Lower lobe of right lung (tissue), 2 donors: ENCODE measurements around the gene SLC66A3. TPM values are rescaled to one million over a fixed set of nuclear protein-coding genes. Genes with fewer than 3 reads are reported as not detected.
A peak's percentile ranks its signal among the peaks of the same experiment; 100 is the strongest.

ENCODE experiments used
- ATAC-seq, 2 donors: fragments of 200-7000 bp; cut with Tn5 transposase; one replicate each; pipeline ENCODE4 v1.9.1; 2020 to 2022; ENCODE audit warnings: mild to moderate bottlenecking in 2 of 2, moderate library complexity in 2 of 2
- DNase-seq: peaks from one replicate; pipeline ENCODE4 v3.0.0-alpha.2; 2020
- H3K27ac ChIP-seq: fragments of 200-600 bp; one replicate; pipeline ENCODE4 v1.8.0; 2022
- H3K27me3 ChIP-seq: fragments of 200-600 bp; one replicate; pipeline ENCODE4 v1.8.0; 2022; ENCODE audit warnings: low read depth
- H3K36me3 ChIP-seq: fragments of 200-600 bp; one replicate; pipeline ENCODE4 v1.8.0; 2022; ENCODE audit warnings: mild to moderate bottlenecking
- H3K4me1 ChIP-seq: fragments of 200-600 bp; one replicate; pipeline ENCODE4 v1.8.0; 2022
- H3K4me3 ChIP-seq: fragments of 200-600 bp; one replicate; pipeline ENCODE4 v1.8.0; 2022; ENCODE audit warnings: mild to moderate bottlenecking
- H3K9me3 ChIP-seq: fragments of 200-600 bp; one replicate; pipeline ENCODE4 v1.8.0; 2022
- CTCF ChIP-seq: fragments of 200-600 bp; IDR thresholded peaks from one replicate; pipeline ENCODE4 v1.8.0; 2022; ENCODE audit warnings: antibody characterized with exemption, mild to moderate bottlenecking
- intact Hi-C: fragments of 100-400 bp; cut with DNase I; formaldehyde crosslinking; loops from one replicate; pipeline ENCODE4 v1.11.0; 2022
- long read RNA-seq: library from polyadenylated mRNA; unstranded; transcript quantifications from one replicate; pipeline ENCODE4 v2.0.0, GENCODE V29; 2021
- total RNA-seq: library from RNA; stranded (reverse); fragmentation: NEBNext Ultra II Directional; extraction: Animal tissue kit (Norgen Biotek cat#: 25700); gene quantifications from one replicate; pipeline ENCODE4 v1.2.1, GENCODE V29; 2021
- donor health status: DM: no; HTN: yes; CAD: no; lungs with severe emphysema.

Gene SLC66A3
- total RNA-seq = 23.8 TPM
- long read RNA-seq, transcript PQLC3-204 (6 exons, 1,784 nt) = minor isoform, 10 of 65 reads
- long read RNA-seq, transcript PQLC3-201 (7 exons, 1,830 nt) = major isoform, 39 of 65 reads
- long read RNA-seq, partial matches to known transcripts = 3 of 65 reads
- long read RNA-seq, other reads (novel, unspliced or antisense) = 11 of 65 reads

- intact Hi-C loops = no loop called here
- no peaks in the 10 kb centered on the region for H3K36me3 ChIP-seq
- peak within 1 kb of the TSS; percentile 95 for H3K27ac ChIP-seq
- TF ChIP-seq CTCF = no peak
- peaks cover 20% of the 10 kb centered on the region for H3K4me1 ChIP-seq
- H3K4me3 ChIP-seq = peak within 1 kb of the TSS; percentile 88
- ATAC-seq (peak; percentile 91), DNase-seq (peak; percentile 91)
- H3K9me3 ChIP-seq = no peaks in the 10 kb centered on the region
- no peaks in the 10 kb centered on the region for H3K27me3 ChIP-seq
Measured at GRCh38 chr2:11155381-11156035, at the start of gene SLC66A3. Gene SLC66A3, plus strand, starts transcription at chr2:11155467. Its CDS starts 80 bp downstream, at chr2:11155547.

GRCh38 chr2:11109002-11109401 lies 46.3 kb upstream of the SLC66A3 start:
- no peak for DNase-seq
- ATAC-seq = no peak
- Histone ChIP-seq H3K4me3 (no peak overlapping the region), H3K4me1 (no peaks in the 10 kb centered on the region), H3K27me3 (no peaks in the 10 kb centered on the region), H3K9me3 (no peaks in the 10 kb centered on the region), H3K36me3 (no peaks in the 10 kb centered on the region), H3K27ac (no peak overlapping the region)
- no peak for TF ChIP-seq CTCF
- intact Hi-C loops = no loop called here

GRCh38 chr2:11112870-11113428 lies 42.3 kb upstream of the SLC66A3 start:
- Histone ChIP-seq H3K27me3 (no peaks in the 10 kb centered on the region), H3K4me1 (no peaks in the 10 kb centered on the region), H3K36me3 (no peaks in the 10 kb centered on the region), H3K27ac (no peak overlapping the region), H3K4me3 (no peak overlapping the region), H3K9me3 (no peaks in the 10 kb centered on the region)
- TF ChIP-seq CTCF = no peak
- intact Hi-C loops = no loop called here
- ATAC-seq (no peak), DNase-seq (no peak)

GRCh38 chr2:11117776-11118175 lies 37.5 kb upstream of the SLC66A3 start:
- Histone ChIP-seq H3K27me3 (no peaks in the 10 kb centered on the region), H3K4me1 (no peaks in the 10 kb centered on the region), H3K9me3 (no peaks in the 10 kb centered on the region), H3K27ac (no peak overlapping the region), H3K4me3 (no peak overlapping the region), H3K36me3 (no peaks in the 10 kb centered on the region)
- no peak for TF ChIP-seq CTCF
- no peak for DNase-seq
- ATAC-seq = no peak
- intact Hi-C loops = no loop called here

- ATAC-seq (no peak), DNase-seq (no peak)
- Histone ChIP-seq H3K9me3 (no peaks in the 10 kb centered on the region), H3K27ac (no peak overlapping the region), H3K36me3 (no peaks in the 10 kb centered on the region), H3K27me3 (no peaks in the 10 kb centered on the region), H3K4me3 (no peak overlapping the region), H3K4me1 (no peaks in the 10 kb centered on the region)
- no peak for TF ChIP-seq CTCF
- intact Hi-C loops = no loop called here
Measured at GRCh38 chr2:11118761-11119160, 36.5 kb upstream of the SLC66A3 start.
